ENCODE measurements around the gene MPZL3. TPM values are rescaled to one million over a fixed set of nuclear protein-coding genes. Genes with fewer than 3 reads are reported as not detected.
"Not testable (repeated sequence)": the region's sequence is repeated elsewhere in the genome, so short reads cannot be mapped to it uniquely, and the experiment has no call there.

Gene MPZL3
- total RNA-seq, 1 donor from 2014 or later, result 23.2 TPM

DNA sequence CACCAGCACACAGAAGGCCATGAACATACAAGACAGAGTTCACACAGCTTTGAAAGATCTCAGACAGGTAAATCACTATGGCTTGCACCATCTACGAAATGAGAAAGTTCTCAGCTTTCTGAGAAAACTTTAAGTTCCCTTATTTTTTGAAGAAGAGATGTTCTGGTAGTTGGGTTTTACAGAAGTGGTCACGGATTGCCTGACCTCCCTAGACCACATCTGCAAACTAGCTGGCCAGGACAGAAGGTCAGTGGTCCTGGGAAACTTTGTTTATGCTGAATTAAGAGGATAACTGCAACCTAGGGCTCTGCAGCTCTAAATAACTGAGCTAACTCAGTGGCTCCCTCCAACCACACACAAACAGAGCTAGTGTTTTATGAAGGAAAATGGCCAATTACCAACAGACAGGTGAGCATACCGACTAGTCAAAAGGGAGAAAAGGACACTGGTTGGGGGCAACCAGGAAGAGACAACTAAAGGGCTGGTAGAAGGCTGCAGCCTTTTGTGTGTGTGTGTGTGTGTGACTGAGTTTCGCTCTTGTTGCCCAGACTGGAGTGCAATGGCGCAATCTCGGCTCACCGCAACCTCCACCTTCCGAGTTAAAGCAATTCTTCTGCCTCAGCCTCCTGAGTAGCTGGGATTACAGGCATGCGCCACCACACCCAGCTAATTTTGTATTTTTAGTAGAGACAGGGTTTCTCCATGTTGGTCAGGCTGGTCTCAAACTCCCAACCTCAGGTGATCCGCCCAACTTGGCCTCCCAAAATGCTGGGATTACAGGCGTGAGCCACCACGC is 67.2 kb downstream of the MPZL3 start:
- no peak for DNase-seq (ENCODE audit: low spot score)

GRCh38 chr11:118183691-118184090 is 68.5 kb downstream of the MPZL3 start:
- DNase-seq (ENCODE audit: low spot score), result not testable (repeated sequence)

- peak; percentile 34 for DNase-seq (ENCODE audit: low spot score)
Observed at GRCh38 chr11:118180300-118180703, 71.9 kb downstream of the MPZL3 start.

DNA sequence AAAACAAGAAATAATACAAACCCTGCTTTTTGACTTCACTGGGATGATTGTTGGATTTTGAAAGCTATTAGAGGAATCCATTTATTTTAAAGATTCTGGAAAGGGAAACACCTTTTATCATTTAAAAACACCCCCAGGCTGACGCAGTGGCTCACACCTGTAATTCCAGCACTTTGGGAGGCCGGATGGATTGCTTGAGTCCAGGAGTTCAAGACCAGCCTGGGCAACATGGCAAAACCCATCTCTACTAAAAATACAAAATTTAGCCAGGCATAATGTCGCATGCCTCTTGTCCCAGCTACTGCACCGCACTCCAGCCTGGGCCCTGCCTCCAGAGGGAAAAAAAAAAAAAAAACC is 75.4 kb downstream of the MPZL3 start:
- no peak for DNase-seq (ENCODE audit: low spot score)

Other genes starting within 250 kb of the MPZL3 start
- 180 TPM for gene TMPRSS4, start 175.3 kb downstream of the MPZL3 start, total RNA-seq
- not detected for gene SMIM35, start 165.4 kb downstream of the MPZL3 start, total RNA-seq
- gene SCN4B, start 99.5 kb downstream of the MPZL3 start, total RNA-seq, result 3.5 TPM
- 0.69 TPM for gene SCN2B, start 75.7 kb downstream of the MPZL3 start, total RNA-seq
- gene JAML, start 27.4 kb downstream of the MPZL3 start, total RNA-seq, result 12.9 TPM
- 72.5 TPM for gene MPZL2, start 11.9 kb upstream of the MPZL3 start, total RNA-seq
- gene CD3E, start 52.4 kb upstream of the MPZL3 start, total RNA-seq, result 15.7 TPM
- 12.4 TPM for gene CD3D, start 90.3 kb upstream of the MPZL3 start, total RNA-seq
- gene CD3G, start 92.0 kb upstream of the MPZL3 start, total RNA-seq, result 3.0 TPM
- 38.0 TPM for gene UBE4A, start 107.2 kb upstream of the MPZL3 start, total RNA-seq
- gene ATP5MG, start 149.2 kb upstream of the MPZL3 start, total RNA-seq, result 196 TPM
- gene KMT2A, start 184.1 kb upstream of the MPZL3 start, total RNA-seq, result 61.2 TPM

Data from mucosa of gallbladder (tissue), 1 donor.